WTC11 (cell line): ENCODE data around the gene CMTM4.

ENCODE experiments used
- CTCF ChIP-seq: fragments of 200-600 bp; IDR thresholded peaks from 2 replicates; pipeline ENCODE4 v1.8.0; 2022; ENCODE audit warnings: antibody characterized with exemption
- MAX ChIP-seq: sonication (generic); formaldehyde crosslinking; IDR thresholded peaks from 2 replicates; pipeline ENCODE4 v1.8.0; 2022; ENCODE audit warnings: mild to moderate bottlenecking, missing genetic modification reagents
- SMAD3 ChIP-seq: sonication (generic); formaldehyde crosslinking; IDR thresholded peaks from 2 replicates; pipeline ENCODE4 v1.8.0; 2022; ENCODE audit warnings: missing genetic modification reagents, mild to moderate bottlenecking, borderline replicate concordance
- ZNF416 ChIP-seq: fragments of 250-450 bp; sonication (Bioruptor Pico); IDR thresholded peaks from 2 replicates; pipeline ENCODE4 v1.9.0; 2021; ENCODE audit warnings: mild to moderate bottlenecking, inconsistent platforms
- TF ChIP-seq, protein P1 (sequence below): sonication (generic); formaldehyde crosslinking; IDR thresholded peaks from 2 replicates; pipeline ENCODE4 v1.8.0; 2022; ENCODE audit warnings: mild to moderate bottlenecking, missing genetic modification reagents

GRCh38 chr16:66635406-66635805 lies 61.1 kb downstream of the CMTM4 start:
- TF ChIP-seq, protein P1, sequence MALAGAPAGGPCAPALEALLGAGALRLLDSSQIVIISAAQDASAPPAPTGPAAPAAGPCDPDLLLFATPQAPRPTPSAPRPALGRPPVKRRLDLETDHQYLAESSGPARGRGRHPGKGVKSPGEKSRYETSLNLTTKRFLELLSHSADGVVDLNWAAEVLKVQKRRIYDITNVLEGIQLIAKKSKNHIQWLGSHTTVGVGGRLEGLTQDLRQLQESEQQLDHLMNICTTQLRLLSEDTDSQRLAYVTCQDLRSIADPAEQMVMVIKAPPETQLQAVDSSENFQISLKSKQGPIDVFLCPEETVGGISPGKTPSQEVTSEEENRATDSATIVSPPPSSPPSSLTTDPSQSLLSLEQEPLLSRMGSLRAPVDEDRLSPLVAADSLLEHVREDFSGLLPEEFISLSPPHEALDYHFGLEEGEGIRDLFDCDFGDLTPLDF (CRISPR knock-in tag), result no peak
- TF ChIP-seq CTCF (no peak), ZNF416 (CRISPR knock-in tag) (no peak), SMAD3 (no peak), MAX (no peak)
